ENCODE data around the gene ATP1B1. TPM values are rescaled to one million over a fixed set of nuclear protein-coding genes. Genes with fewer than 3 reads are reported as not detected.
"Not testable (repeated sequence)": the region's sequence is repeated elsewhere in the genome, so short reads cannot be mapped to it uniquely, and the experiment has no call there.

ATP1B1 gene
- total RNA-seq, 1 experiment from 2014 or later = 22.6 TPM

- no peak for DNase-seq (ENCODE audit: low read depth)
Observed at GRCh38 chr1:169142129-169142528, 35.6 kb downstream of the ATP1B1 start.

- DNase-seq (ENCODE audit: low read depth) = no peak
Observed at GRCh38 chr1:169143346-169143745, 36.9 kb downstream of the ATP1B1 start.

- DNase-seq (ENCODE audit: low read depth) = no peak
Observed at GRCh38 chr1:169143984-169144383, 37.5 kb downstream of the ATP1B1 start.

- no peak for DNase-seq (ENCODE audit: low read depth)
Observed at GRCh38 chr1:169144941-169145626, 38.6 kb downstream of the ATP1B1 start.

GRCh38 chr1:169146576-169147214 lies 40.2 kb downstream of the ATP1B1 start:
- no peak for DNase-seq (ENCODE audit: low read depth)

GRCh38 chr1:169148472-169149252 lies 42.2 kb downstream of the ATP1B1 start:
- no peak for DNase-seq (ENCODE audit: low read depth)

- no peak for DNase-seq (ENCODE audit: low read depth)
Observed at GRCh38 chr1:169149555-169150286, 43.2 kb downstream of the ATP1B1 start.

GRCh38 chr1:169150641-169151337 lies 44.3 kb downstream of the ATP1B1 start:
- DNase-seq (ENCODE audit: low read depth) = no peak

GRCh38 chr1:169151338-169151837 lies 44.9 kb downstream of the ATP1B1 start:
- no peak for DNase-seq (ENCODE audit: low read depth)

GRCh38 chr1:169155675-169156074 lies 49.2 kb downstream of the ATP1B1 start:
- DNase-seq (ENCODE audit: low read depth) = no peak

GRCh38 chr1:169156580-169156979 lies 50.1 kb downstream of the ATP1B1 start:
- no peak for DNase-seq (ENCODE audit: low read depth)

- no peak for DNase-seq (ENCODE audit: low read depth)
Observed at GRCh38 chr1:169160845-169161495, 54.5 kb downstream of the ATP1B1 start.

- DNase-seq (ENCODE audit: low read depth) = no peak
Observed at GRCh38 chr1:169161496-169162194, 55.2 kb downstream of the ATP1B1 start.

- DNase-seq (ENCODE audit: low read depth) = peak; percentile 45
Observed at GRCh38 chr1:169163059-169163458, 56.6 kb downstream of the ATP1B1 start.

GRCh38 chr1:169175461-169175860 lies 69.0 kb downstream of the ATP1B1 start:
- DNase-seq (ENCODE audit: low read depth) = no peak

- not testable (repeated sequence) for DNase-seq (ENCODE audit: low read depth)
Observed at GRCh38 chr1:169179431-169179830, 72.9 kb downstream of the ATP1B1 start.

- no peak for DNase-seq (ENCODE audit: low read depth)
Observed at GRCh38 chr1:169180174-169180573, 73.7 kb downstream of the ATP1B1 start.
